HTERT RPE-1 (cell line): ENCODE measurements around the gene TTC39B.

Experiments
- in situ Hi-C: fragments of 300-500 bp; cut with MboI; formaldehyde crosslinking; loops from 4 replicates; pipeline ENCODE4 v1.14.3; 2020; ENCODE audit warnings: low sequenced_read_pairs

TTC39B gene

GRCh38 chr9:15231788-15232635 is 75.0 kb downstream of the TTC39B start:
- in situ Hi-C loops = no loop called here

GRCh38 chr9:15229409-15229808 is 77.6 kb downstream of the TTC39B start:
- in situ Hi-C loops = no loop called here

- in situ Hi-C loops = no loop called here
Observed at GRCh38 chr9:15227491-15227890, 79.5 kb downstream of the TTC39B start.

- in situ Hi-C loops = no loop called here
Observed at GRCh38 chr9:15225564-15226126, 81.4 kb downstream of the TTC39B start.

GRCh38 chr9:15222313-15222712 is 84.7 kb downstream of the TTC39B start:
- in situ Hi-C loops = no loop called here

GRCh38 chr9:15221746-15222145 is 85.3 kb downstream of the TTC39B start:
- in situ Hi-C loops = no loop called here

- in situ Hi-C loops = no loop called here
Observed at GRCh38 chr9:15220658-15221318, 86.2 kb downstream of the TTC39B start.

GRCh38 chr9:15219546-15219945 is 87.5 kb downstream of the TTC39B start:
- in situ Hi-C loops = no loop called here

- in situ Hi-C loops = no loop called here
Observed at GRCh38 chr9:15218994-15219393, 88.0 kb downstream of the TTC39B start.

- in situ Hi-C loops = no loop called here
Observed at GRCh38 chr9:15213249-15213648, 93.8 kb downstream of the TTC39B start.

GRCh38 chr9:15211815-15212495 is 95.1 kb downstream of the TTC39B start:
- in situ Hi-C loops = no loop called here

GRCh38 chr9:15211160-15211814 is 95.7 kb downstream of the TTC39B start:
- in situ Hi-C loops = no loop called here

- in situ Hi-C loops = no loop called here
Observed at GRCh38 chr9:15206903-15207696, 99.9 kb downstream of the TTC39B start.

GRCh38 chr9:15205632-15206420 is 101.2 kb downstream of the TTC39B start:
- in situ Hi-C loops = no loop called here

- in situ Hi-C loops = no loop called here
Observed at GRCh38 chr9:15203581-15203980, 103.4 kb downstream of the TTC39B start.

GRCh38 chr9:15200111-15200510 is 106.9 kb downstream of the TTC39B start:
- in situ Hi-C loops = no loop called here

- in situ Hi-C loops = no loop called here
Observed at GRCh38 chr9:15192856-15193255, 114.2 kb downstream of the TTC39B start.

GRCh38 chr9:15191378-15191777 is 115.6 kb downstream of the TTC39B start:
- in situ Hi-C loops = no loop called here

- in situ Hi-C loops = no loop called here
Observed at GRCh38 chr9:15189481-15189880, 117.5 kb downstream of the TTC39B start.
